ENCODE measurements around the gene CSTA.

DNA sequence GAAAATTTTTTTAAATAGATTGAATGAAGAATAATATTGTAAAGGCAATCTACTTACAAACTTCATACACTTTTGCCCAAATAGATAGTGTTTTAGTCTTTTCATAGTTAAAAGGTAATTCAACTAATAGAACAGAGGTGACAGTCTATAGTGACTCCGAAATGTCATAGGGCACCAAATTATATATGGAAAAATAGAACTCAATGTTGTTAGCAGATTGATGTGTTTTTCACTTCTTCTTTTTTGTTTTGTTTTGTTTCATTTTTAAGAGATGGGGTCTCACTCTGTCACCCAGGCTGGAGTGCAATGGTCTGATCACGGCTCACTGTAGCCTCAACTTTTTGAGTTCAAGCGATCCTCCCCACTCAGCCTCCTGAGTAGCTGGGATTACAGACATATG lies 721 bp downstream of the CSTA start:
- TF ChIP-seq, protein P1, sequence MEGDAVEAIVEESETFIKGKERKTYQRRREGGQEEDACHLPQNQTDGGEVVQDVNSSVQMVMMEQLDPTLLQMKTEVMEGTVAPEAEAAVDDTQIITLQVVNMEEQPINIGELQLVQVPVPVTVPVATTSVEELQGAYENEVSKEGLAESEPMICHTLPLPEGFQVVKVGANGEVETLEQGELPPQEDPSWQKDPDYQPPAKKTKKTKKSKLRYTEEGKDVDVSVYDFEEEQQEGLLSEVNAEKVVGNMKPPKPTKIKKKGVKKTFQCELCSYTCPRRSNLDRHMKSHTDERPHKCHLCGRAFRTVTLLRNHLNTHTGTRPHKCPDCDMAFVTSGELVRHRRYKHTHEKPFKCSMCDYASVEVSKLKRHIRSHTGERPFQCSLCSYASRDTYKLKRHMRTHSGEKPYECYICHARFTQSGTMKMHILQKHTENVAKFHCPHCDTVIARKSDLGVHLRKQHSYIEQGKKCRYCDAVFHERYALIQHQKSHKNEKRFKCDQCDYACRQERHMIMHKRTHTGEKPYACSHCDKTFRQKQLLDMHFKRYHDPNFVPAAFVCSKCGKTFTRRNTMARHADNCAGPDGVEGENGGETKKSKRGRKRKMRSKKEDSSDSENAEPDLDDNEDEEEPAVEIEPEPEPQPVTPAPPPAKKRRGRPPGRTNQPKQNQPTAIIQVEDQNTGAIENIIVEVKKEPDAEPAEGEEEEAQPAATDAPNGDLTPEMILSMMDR (IDR thresholded peaks at IDR 0.05): no peak
- TF ChIP-seq POLR2A (IDR thresholded peaks at IDR 0.05): no peak

Measured in testis (tissue), 2 donors.